Heart right ventricle (tissue), 16 donors: ENCODE data around the gene AGAP1. TPM values are rescaled to one million over a fixed set of nuclear protein-coding genes. Genes with fewer than 3 reads are reported as not detected.

Experiments used
- ATAC-seq, 8 donors: fragments of 200-7000 bp; cut with Tn5 transposase; one replicate each; pipeline ENCODE4 v1.9.1; 2020; ENCODE audit warnings: mild to moderate bottlenecking in 8 of 8, moderate library complexity in 8 of 8, moderate number of reproducible peaks in 1 of 8
- DNase-seq, 2 donors: peaks; one replicate each; pipeline ENCODE4 v3.0.0-alpha.2; 2020
- H3K27ac ChIP-seq, 10 donors: fragments of 200-600 bp; sonication (generic) in 2 of 10; one replicate each; pipeline versions ENCODE4 v1.5.0 to v1.8.0; 2020 to 2022; ENCODE audit warnings: mild to moderate bottlenecking in 3 of 10
- H3K27me3 ChIP-seq, 7 donors: fragments of 200-600 bp; one replicate each; pipeline ENCODE4 v1.8.0; 2021 to 2022; ENCODE audit warnings: mild to moderate bottlenecking in 2 of 7
- H3K36me3 ChIP-seq, 9 donors: fragments of 200-600 bp; sonication (generic) in 1 of 9; one replicate each; pipeline versions ENCODE4 v1.5.0 to v1.8.0; 2020 to 2022; ENCODE audit warnings: mild to moderate bottlenecking in 2 of 9
- H3K4me1 ChIP-seq, 9 donors: fragments of 200-600 bp; sonication (generic) in 1 of 9; one replicate each; pipeline versions ENCODE4 v1.5.0 to v1.8.0; 2020 to 2022; ENCODE audit warnings: mild to moderate bottlenecking in 4 of 9
- H3K4me3 ChIP-seq, 10 donors: fragments of 200-600 bp; sonication (generic) in 2 of 10; one replicate each; pipeline versions ENCODE4 v1.5.0 to v1.8.0; 2020 to 2022; ENCODE audit warnings: mild to moderate bottlenecking in 7 of 10, moderate library complexity in 2 of 10
- H3K9me3 ChIP-seq, 11 donors: fragments of 200-600 bp in 10 of 11; sonication (generic) in 2 of 11; one replicate each; pipeline versions ENCODE4 v1.5.0 to v1.8.0; 2013 to 2022; ENCODE audit warnings: mild to moderate bottlenecking in 2 of 11, control low read depth in 1 of 11, moderate library complexity in 1 of 11
- CTCF ChIP-seq, 9 donors: fragments of 200-600 bp; sonication (generic) in 2 of 9; IDR thresholded peaks; one replicate each; pipeline versions ENCODE4 v1.5.0 to v1.8.0; 2021 to 2022; ENCODE audit warnings: antibody characterized with exemption in 9 of 9, mild to moderate bottlenecking in 5 of 9, moderate library complexity in 1 of 9
- WGBS, 2 donors: extraction: QIAGEN DNeasy Blood & Tissue Kit; methylation state at CpG; one replicate each; pipeline ENCODE4 v1.1.7; 2013; ENCODE audit warnings: inconsistent platforms in 1 of 2; 5-methylcytosine and 5-hydroxymethylcytosine counted together
- intact Hi-C, 10 donors: fragments of 100-400 bp; cut with DNase I; formaldehyde crosslinking; loops; one replicate each; pipeline versions ENCODE4 v1.11.1 to v1.14.2; 2022
- polyA plus RNA-seq, 2 donors: library from polyadenylated mRNA; stranded (reverse); fragments of 200-250 nt; gene quantifications; one replicate each; pipeline ENCODE4 v1.2.3, GENCODE V29; 2013
- total RNA-seq, 10 donors: library from RNA; stranded (reverse); fragmentation: NEBNext Ultra II Directional in 3 of 10; extraction: Animal tissue kit (Norgen Biotek cat#: 25700) in 3 of 10; gene quantifications; one replicate each; pipeline versions ENCODE4 v1.2.1 to v1.2.4, GENCODE V29; 2021 to 2023
- donor health status: Arrhythmogenic right ventricular cardiomyopathy.
- donor health status: ischemic (EF 13 %, LVEDD 7.1; RV severe dilation, severe dysfunction).
- donor health status: healthy with polysubstance abuse.
- donor health status: DM: no; HTN: yes; CAD: no.
- donor health status: DM: no; HTN: no; CAD: no.
- donor health status: ischemic (EF 25% LVEDD 6.9; RV normal size, moderate dysfunction).
- donor health status: ischemic (EF 25% LVEDD 5.7; RV mildly dilated, moderate dysfunction).
- donor health status: healthy.
- donor health status: DM: yes; HTN: yes; CAD: no.
- donor health status: Ischemic cardiomyopathy.
- donor health status: ischemic (EF 35%, LVEDD 5.7; RV mildly dilated, moderate dysfunction).
- donor health status: nonischemic (EF 11% LVEDD 7.7; RV severe dilation, severe dysfunction).
- donor health status: DM: yes; HTN: yes; CAD: no.
- donor health status: PGD.
- donor health status: ischemic (EF 29% LVEDD 5.4; RV normal size, mild dysfunction).
- donor health status: nonischemic (EF 23%, LVEDD 6.1; RV moderate dilation, normal function).

AGAP1 gene
- total and polyA plus RNA-seq, 12 donors, result 3.5 to 29.2 (median 19.4) TPM

- H3K27ac ChIP-seq, result no peak overlapping the region
- H3K9me3 ChIP-seq, result no peaks in the 10 kb centered on the region
- peak in 1 of 8 donors; percentile 26 for ATAC-seq
- no peak for DNase-seq
- TF ChIP-seq CTCF (IDR thresholded peaks at IDR 0.05), result no peak
- H3K4me3 ChIP-seq, result no peak overlapping the region
- intact Hi-C loops, result no loop called here
- 83 to 84% methylated on average over 13 of the region's 13 CpGs for WGBS, 2 donors
- peaks cover 0 to 8% (median 0%) of the 10 kb centered on the region in 9 donors for H3K4me1 ChIP-seq
- H3K27me3 ChIP-seq, result no peaks in the 10 kb centered on the region
- peaks cover 0 to 10% (median 0%) of the 10 kb centered on the region in 9 donors for H3K36me3 ChIP-seq
Measured at GRCh38 chr2:235716875-235717496, 223.1 kb downstream of the AGAP1 start.

- peaks cover 0 to 15% (median 6%) of the 10 kb centered on the region in 9 donors for H3K4me1 ChIP-seq
- 82 to 88% methylated on average over 7 of the region's 7 CpGs for WGBS, 2 donors
Measured at GRCh38 chr2:235719146-235719942, 225.5 kb downstream of the AGAP1 start.

GRCh38 chr2:235721625-235722024 is 227.8 kb downstream of the AGAP1 start:
- no peak for ATAC-seq
- H3K9me3 ChIP-seq, result no peaks in the 10 kb centered on the region
- WGBS, 2 donors, result 82 to 87% methylated on average over 3 of the region's 3 CpGs
- H3K4me3 ChIP-seq, result no peak overlapping the region
- intact Hi-C loops, result no loop called here
- peaks cover 0 to 14% (median 0%) of the 10 kb centered on the region in 9 donors for H3K36me3 ChIP-seq
- peaks cover 0 to 24% (median 18%) of the 10 kb centered on the region in 9 donors for H3K4me1 ChIP-seq
- DNase-seq, result no peak
- no peak for TF ChIP-seq CTCF (IDR thresholded peaks at IDR 0.05)
- no peak overlapping the region for H3K27ac ChIP-seq
- H3K27me3 ChIP-seq, result no peaks in the 10 kb centered on the region

More at GRCh38 chr2:235719146-235719942, 225.5 kb downstream of the AGAP1 start:
- Histone ChIP-seq H3K27me3 (no peaks in the 10 kb centered on the region), H3K9me3 (no peaks in the 10 kb centered on the region), H3K27ac (no peak overlapping the region), H3K36me3 (peaks cover 0 to 14% (median 0%) of the 10 kb centered on the region in 9 donors), H3K4me3 (no peak overlapping the region)
- intact Hi-C loops, result no loop called here
- TF ChIP-seq CTCF (IDR thresholded peaks at IDR 0.05), result no peak
- ATAC-seq (no peak), DNase-seq (no peak)

GRCh38 chr2:235722869-235723268 is 229.0 kb downstream of the AGAP1 start:
- peaks cover 0 to 14% (median 0%) of the 10 kb centered on the region in 9 donors for H3K36me3 ChIP-seq
- TF ChIP-seq CTCF (IDR thresholded peaks at IDR 0.05), result no peak
- ATAC-seq, result no peak
- no peak for DNase-seq
- 81 to 89% methylated on average over 7 of the region's 7 CpGs for WGBS, 2 donors
- no peak overlapping the region for H3K4me3 ChIP-seq
- intact Hi-C loops, result no loop called here
- no peaks in the 10 kb centered on the region for H3K27me3 ChIP-seq
- no peak overlapping the region for H3K27ac ChIP-seq
- no peaks in the 10 kb centered on the region for H3K9me3 ChIP-seq
- peaks cover 0 to 28% (median 18%) of the 10 kb centered on the region in 9 donors for H3K4me1 ChIP-seq
